Measurements from ENCODE around the gene KCNJ16.

Gene KCNJ16

GRCh38 chr17:70070305-70071027 is 4.6 kb upstream of the KCNJ16 start:
- DNase-seq (ENCODE audit: low read depth in 2 of 2), result no peak

GRCh38 chr17:70071127-70071526 is 3.9 kb upstream of the KCNJ16 start:
- no peak for DNase-seq (ENCODE audit: low read depth in 2 of 2)

- no peak for DNase-seq (ENCODE audit: low read depth in 2 of 2)
These were observed 3.4 kb upstream of the KCNJ16 start for GRCh38 chr17:70071620-70072019.

GRCh38 chr17:70072546-70073309 is 2.3 kb upstream of the KCNJ16 start:
- no peak for DNase-seq (ENCODE audit: low read depth in 2 of 2)

GRCh38 chr17:70073310-70073709 is 1.7 kb upstream of the KCNJ16 start:
- DNase-seq (ENCODE audit: low read depth in 2 of 2), result no peak

GRCh38 chr17:70073799-70074198 is 1.2 kb upstream of the KCNJ16 start:
- no peak for DNase-seq (ENCODE audit: low read depth in 2 of 2)

- DNase-seq (ENCODE audit: low read depth in 2 of 2), result no peak
These were observed 692 bp upstream of the KCNJ16 start for GRCh38 chr17:70074236-70074830.

GRCh38 chr17:70076189-70076588 is 1.2 kb downstream of the KCNJ16 start:
- DNase-seq (ENCODE audit: low read depth in 2 of 2), result no peak

GRCh38 chr17:70076831-70077230 is 1.8 kb downstream of the KCNJ16 start:
- DNase-seq (ENCODE audit: low read depth in 2 of 2), result no peak

GRCh38 chr17:70078549-70078948 is 3.5 kb downstream of the KCNJ16 start:
- no peak for DNase-seq (ENCODE audit: low read depth in 2 of 2)

GRCh38 chr17:70078994-70079531 is 4.0 kb downstream of the KCNJ16 start:
- DNase-seq (ENCODE audit: low read depth in 2 of 2), result no peak

- DNase-seq (ENCODE audit: low read depth in 2 of 2), result no peak
These were observed 5.7 kb downstream of the KCNJ16 start for GRCh38 chr17:70080541-70081347.

GRCh38 chr17:70081885-70082284 is 6.9 kb downstream of the KCNJ16 start:
- DNase-seq (ENCODE audit: low read depth in 2 of 2), result no peak

- no peak for DNase-seq (ENCODE audit: low read depth in 2 of 2)
These were observed 9.5 kb downstream of the KCNJ16 start for GRCh38 chr17:70084476-70084875.

- DNase-seq (ENCODE audit: low read depth in 2 of 2), result no peak
These were observed 11.5 kb downstream of the KCNJ16 start for GRCh38 chr17:70086516-70086915.

- no peak for DNase-seq (ENCODE audit: low read depth in 2 of 2)
These were observed 14.6 kb downstream of the KCNJ16 start for GRCh38 chr17:70089513-70090148.

GRCh38 chr17:70091005-70091568 is 16.1 kb downstream of the KCNJ16 start:
- DNase-seq (ENCODE audit: low read depth in 2 of 2), result no peak

- DNase-seq (ENCODE audit: low read depth in 2 of 2), result no peak
These were observed 16.7 kb downstream of the KCNJ16 start for GRCh38 chr17:70091696-70092095.

- DNase-seq (ENCODE audit: low read depth in 2 of 2), result no peak
These were observed 18.1 kb downstream of the KCNJ16 start for GRCh38 chr17:70093163-70093562.

GRCh38 chr17:70095455-70095854 is 20.4 kb downstream of the KCNJ16 start:
- DNase-seq (ENCODE audit: low read depth in 2 of 2), result no peak

- DNase-seq (ENCODE audit: low read depth in 2 of 2), result no peak
These were observed 21.8 kb downstream of the KCNJ16 start for GRCh38 chr17:70096861-70097260.
